ENCODE data around the gene ETS1. TPM values are rescaled to one million over a fixed set of nuclear protein-coding genes. Genes with fewer than 3 reads are reported as not detected.

ETS1 gene
- total RNA-seq, 1 experiment from 2014 or later: 66.4 TPM

- Histone ChIP-seq H3K4me3 (ENCODE audit: low read depth in 2 of 2, low read length in 2 of 2) (peak overlapping the region; percentile 82 to 93), H3K4me1 (ENCODE audit: control insufficient read depth, insufficient read depth, low read length) (peaks cover 74% of the 10 kb centered on the region), H3K9me3 (ENCODE audit: control insufficient read depth, insufficient read depth, low read depth, low read length) (no peaks in the 10 kb centered on the region), H3K36me3 (ENCODE audit: control insufficient read depth, insufficient read depth, low read length) (no peaks in the 10 kb centered on the region), H3K27ac (ENCODE audit: low read length) (peak overlapping the region; percentile 92), H3K27me3 (ENCODE audit: control insufficient read depth, insufficient read depth, low read length) (no peaks in the 10 kb centered on the region)
- DNase-seq (ENCODE audit: low read depth, low spot score): no peak
- intact Hi-C loops (cut with micrococcal nuclease; ENCODE audit: unreplicated experiment): no loop called here
- in situ Hi-C loops (cut with HindIII; ENCODE audit: low pct_unique_long_range_greater_than_20kb, low sequenced_read_pairs): no loop called here
- no TSS peak for BruUV-seq (replicated peaks)
- TF ChIP-seq CTCF (IDR thresholded peaks at IDR 0.05): no peak
- TF ChIP-seq TCF7L2 (IDR thresholded peaks at IDR 0.05; ENCODE audit: low read depth, low read length): no peak
- TF ChIP-seq REST (IDR thresholded peaks at IDR 0.05; ENCODE audit: insufficient read depth in 1 of 2, low read depth in 2 of 2, low read length in 1 of 2): no peak
- TF ChIP-seq SIN3A (IDR thresholded peaks at IDR 0.05; ENCODE audit: borderline replicate concordance, insufficient read depth, low read depth, low read length): no peak
- TF ChIP-seq POLR2AphosphoS5 (IDR thresholded peaks at IDR 0.05; ENCODE audit: low read depth, low read length): no peak
- CTCF ChIA-PET: interaction anchor here (1.4 kb wide), 1 partner anchor 10 kb away, joined by 5 read pairs; no protein-coding TSS in a partner anchor
- ATAC-seq: no peak
- POLR2A ChIA-PET: no interaction called here
Observed at GRCh38 chr11:128518493-128519207, 68.7 kb downstream of the ETS1 start.

GRCh38 chr11:128517451-128518230 is 69.7 kb downstream of the ETS1 start:
- Histone ChIP-seq H3K27me3 (ENCODE audit: control insufficient read depth, insufficient read depth, low read length) (no peaks in the 10 kb centered on the region), H3K27ac (ENCODE audit: low read length) (peak overlapping the region; percentile 92), H3K4me1 (ENCODE audit: control insufficient read depth, insufficient read depth, low read length) (peaks cover 70% of the 10 kb centered on the region), H3K4me3 (ENCODE audit: low read depth in 2 of 2, low read length in 2 of 2) (peak overlapping the region; percentile 82 to 93), H3K36me3 (ENCODE audit: control insufficient read depth, insufficient read depth, low read length) (no peaks in the 10 kb centered on the region), H3K9me3 (ENCODE audit: control insufficient read depth, insufficient read depth, low read depth, low read length) (no peaks in the 10 kb centered on the region)
- in situ Hi-C loops (cut with HindIII; ENCODE audit: low pct_unique_long_range_greater_than_20kb, low sequenced_read_pairs) (no loop called here), intact Hi-C loops (cut with micrococcal nuclease; ENCODE audit: unreplicated experiment) (no loop called here)
- DNase-seq (ENCODE audit: low read depth, low spot score) (no peak), ATAC-seq (no peak)
- ChIA-PET POLR2A (interaction anchor here (1.0 kb wide), 1 partner anchor 9 kb away, joined by 5 read pairs; no protein-coding TSS in a partner anchor), CTCF (interaction anchor here (1.4 kb wide), 1 partner anchor 9 kb away, joined by 5 read pairs; no protein-coding TSS in a partner anchor)
- no peak for TF ChIP-seq POLR2AphosphoS5 (IDR thresholded peaks at IDR 0.05; ENCODE audit: low read depth, low read length)
- no peak for TF ChIP-seq SIN3A (IDR thresholded peaks at IDR 0.05; ENCODE audit: borderline replicate concordance, insufficient read depth, low read depth, low read length)
- TF ChIP-seq REST (IDR thresholded peaks at IDR 0.05; ENCODE audit: insufficient read depth in 1 of 2, low read depth in 2 of 2, low read length in 1 of 2): no peak
- no peak for TF ChIP-seq TCF7L2 (IDR thresholded peaks at IDR 0.05; ENCODE audit: low read depth, low read length)
- TF ChIP-seq CTCF (IDR thresholded peaks at IDR 0.05): no peak
- BruUV-seq (replicated peaks): no TSS peak
